T-helper 17 cell (primary cell): Measurements from ENCODE around the gene TAOK1. TPM values are rescaled to one million over a fixed set of nuclear protein-coding genes. Genes with fewer than 3 reads are reported as not detected.
A peak's percentile ranks its signal among the peaks of the same experiment; 100 is the strongest.

Source experiments
- ATAC-seq: fragments of 150-1000 bp; cut with Tn5 transposase; 2 replicates; pipeline ENCODE4 v1.10.0; 2021; ENCODE audit warnings: mild to moderate bottlenecking, moderate library complexity
- DNase-seq, 3 donors: peaks; one replicate each; pipeline versions ENCODE4 v3.0.0 to v3.0.0-alpha.2; 2020 to 2021
- H3K9me3 ChIP-seq: one replicate; pipeline ENCODE4 v1.7.0; 2013; ENCODE audit warnings: low read length, mild to moderate bottlenecking; ENCODE audit not compliant: control insufficient read depth, poor library complexity, severe bottlenecking
- H3K27ac Mint-ChIP-seq: one replicate; pipeline ENCODE4 v1.8.0; 2022; ENCODE audit warnings: mild to moderate bottlenecking, moderate library complexity, mixed read lengths
- H3K27me3 Mint-ChIP-seq: one replicate; pipeline ENCODE4 v1.8.0; 2022; ENCODE audit warnings: mixed read lengths
- H3K36me3 Mint-ChIP-seq: one replicate; pipeline ENCODE4 v1.8.0; 2022; ENCODE audit warnings: low read depth, mixed read lengths
- H3K4me1 Mint-ChIP-seq: one replicate; pipeline ENCODE4 v1.8.0; 2022; ENCODE audit warnings: mild to moderate bottlenecking, mixed read lengths
- H3K4me3 Mint-ChIP-seq: one replicate; pipeline ENCODE4 v1.8.0; 2022; ENCODE audit warnings: mild to moderate bottlenecking, moderate library complexity, mixed read lengths
- total RNA-seq, 4 donors: library from RNA in 2 of 4; stranded (reverse) in 2 of 4; gene quantifications; one replicate each; pipeline ENCODE4 v1.2.3 and lab custom pipeline; 2022 to 2026

The TAOK1 gene
- total RNA-seq, 2 donors from 2014 or later = 54.3 to 58.2 TPM

- no peaks in the 10 kb centered on the region for H3K27me3 Mint-ChIP-seq
- H3K36me3 Mint-ChIP-seq = peaks cover 4% of the 10 kb centered on the region
- H3K4me3 Mint-ChIP-seq = no peak overlapping the region
- H3K9me3 ChIP-seq = no peaks in the 10 kb centered on the region
- DNase-seq (no peak), ATAC-seq (no peak)
- peaks cover 26% of the 10 kb centered on the region for H3K4me1 Mint-ChIP-seq
- H3K27ac Mint-ChIP-seq = no peak overlapping the region
Measured at GRCh38 chr17:29388937-29389336, 1.2 kb upstream of the TAOK1 start.

- Mint-ChIP-seq H3K36me3 (peaks cover 4% of the 10 kb centered on the region), H3K4me1 (peaks cover 26% of the 10 kb centered on the region), H3K4me3 (peak overlapping the region; percentile 98), H3K27ac (peak overlapping the region; percentile 90), H3K27me3 (no peaks in the 10 kb centered on the region)
- DNase-seq (peak in 1 of 3 donors; percentile 7), ATAC-seq (peak; percentile 22)
- H3K9me3 ChIP-seq = no peaks in the 10 kb centered on the region
Measured at GRCh38 chr17:29390851-29391631, 878 bp downstream of the TAOK1 start.

- Mint-ChIP-seq H3K27ac (peak overlapping the region; percentile 90), H3K4me3 (no peak overlapping the region), H3K4me1 (peaks cover 28% of the 10 kb centered on the region), H3K27me3 (no peaks in the 10 kb centered on the region), H3K36me3 (peaks cover 4% of the 10 kb centered on the region)
- no peak for DNase-seq
- no peak for ATAC-seq
- no peaks in the 10 kb centered on the region for H3K9me3 ChIP-seq
Measured at GRCh38 chr17:29393436-29393835, 3.3 kb downstream of the TAOK1 start.

- Mint-ChIP-seq H3K36me3 (peaks cover 4% of the 10 kb centered on the region), H3K27ac (no peak overlapping the region), H3K27me3 (no peaks in the 10 kb centered on the region), H3K4me3 (peak overlapping the region; percentile 41), H3K4me1 (peaks cover 26% of the 10 kb centered on the region)
- no peak for ATAC-seq
- no peak for DNase-seq
- no peaks in the 10 kb centered on the region for H3K9me3 ChIP-seq
Measured at GRCh38 chr17:29394761-29395160, 4.6 kb downstream of the TAOK1 start.

GRCh38 chr17:29396066-29396465 lies 5.9 kb downstream of the TAOK1 start:
- Mint-ChIP-seq H3K4me1 (peaks cover 26% of the 10 kb centered on the region), H3K36me3 (no peaks in the 10 kb centered on the region), H3K27ac (no peak overlapping the region), H3K27me3 (no peaks in the 10 kb centered on the region), H3K4me3 (no peak overlapping the region)
- no peak for DNase-seq
- no peaks in the 10 kb centered on the region for H3K9me3 ChIP-seq
- no peak for ATAC-seq

GRCh38 chr17:29399634-29400033 lies 9.5 kb downstream of the TAOK1 start:
- peaks cover 3% of the 10 kb centered on the region for H3K36me3 Mint-ChIP-seq

GRCh38 chr17:29400818-29401217 lies 10.7 kb downstream of the TAOK1 start:
- Mint-ChIP-seq H3K4me1 (peaks cover 18% of the 10 kb centered on the region), H3K36me3 (peaks cover 3% of the 10 kb centered on the region), H3K4me3 (no peak overlapping the region), H3K27me3 (no peaks in the 10 kb centered on the region), H3K27ac (no peak overlapping the region)
- DNase-seq (no peak), ATAC-seq (no peak)
- H3K9me3 ChIP-seq = no peaks in the 10 kb centered on the region

More at GRCh38 chr17:29399634-29400033, 9.5 kb downstream of the TAOK1 start:
- Mint-ChIP-seq H3K27me3 (no peaks in the 10 kb centered on the region), H3K4me3 (no peak overlapping the region), H3K4me1 (peaks cover 18% of the 10 kb centered on the region), H3K27ac (no peak overlapping the region)
- H3K9me3 ChIP-seq = no peaks in the 10 kb centered on the region
- no peak for ATAC-seq
- no peak for DNase-seq

- H3K27ac Mint-ChIP-seq = peak overlapping the region; percentile 62
- no peak overlapping the region for H3K4me3 Mint-ChIP-seq
- no peak for ATAC-seq
- no peaks in the 10 kb centered on the region for H3K9me3 ChIP-seq
- peaks cover 3% of the 10 kb centered on the region for H3K36me3 Mint-ChIP-seq
- H3K4me1 Mint-ChIP-seq = peaks cover 22% of the 10 kb centered on the region
- no peaks in the 10 kb centered on the region for H3K27me3 Mint-ChIP-seq
- DNase-seq = no peak
Measured at GRCh38 chr17:29401258-29401657, 11.1 kb downstream of the TAOK1 start.

GRCh38 chr17:29407856-29408255 lies 17.7 kb downstream of the TAOK1 start:
- Mint-ChIP-seq H3K27me3 (no peaks in the 10 kb centered on the region), H3K36me3 (peaks cover 2% of the 10 kb centered on the region), H3K4me3 (no peak overlapping the region)

GRCh38 chr17:29409963-29410362 lies 19.8 kb downstream of the TAOK1 start:
- ATAC-seq = no peak
- Mint-ChIP-seq H3K4me3 (no peak overlapping the region), H3K4me1 (peaks cover 39% of the 10 kb centered on the region), H3K27ac (peak overlapping the region; percentile 34), H3K36me3 (peaks cover 2% of the 10 kb centered on the region), H3K27me3 (no peaks in the 10 kb centered on the region)
- H3K9me3 ChIP-seq = no peaks in the 10 kb centered on the region
- no peak for DNase-seq

More at GRCh38 chr17:29407856-29408255, 17.7 kb downstream of the TAOK1 start:
- Mint-ChIP-seq H3K4me1 (peaks cover 43% of the 10 kb centered on the region), H3K27ac (peak overlapping the region; percentile 88)
- no peaks in the 10 kb centered on the region for H3K9me3 ChIP-seq
- no peak for DNase-seq
- ATAC-seq = no peak

GRCh38 chr17:29412780-29413565 lies 22.8 kb downstream of the TAOK1 start:
- Mint-ChIP-seq H3K4me1 (peaks cover 26% of the 10 kb centered on the region), H3K27me3 (no peaks in the 10 kb centered on the region), H3K4me3 (no peak overlapping the region), H3K36me3 (peaks cover 2% of the 10 kb centered on the region), H3K27ac (peak overlapping the region; percentile 79)
- no peaks in the 10 kb centered on the region for H3K9me3 ChIP-seq
- no peak for DNase-seq
- ATAC-seq = no peak

GRCh38 chr17:29420128-29420527 lies 30.0 kb downstream of the TAOK1 start:
- DNase-seq = no peak
- no peak overlapping the region for H3K27ac Mint-ChIP-seq
- peaks cover 9% of the 10 kb centered on the region for H3K4me1 Mint-ChIP-seq
- H3K36me3 Mint-ChIP-seq = no peaks in the 10 kb centered on the region
- no peak for ATAC-seq
- no peaks in the 10 kb centered on the region for H3K9me3 ChIP-seq
- no peaks in the 10 kb centered on the region for H3K27me3 Mint-ChIP-seq
- no peak overlapping the region for H3K4me3 Mint-ChIP-seq

GRCh38 chr17:29430275-29430674 lies 40.1 kb downstream of the TAOK1 start:
- Mint-ChIP-seq H3K36me3 (no peaks in the 10 kb centered on the region), H3K27ac (no peak overlapping the region), H3K4me3 (no peak overlapping the region), H3K4me1 (peaks cover 24% of the 10 kb centered on the region), H3K27me3 (no peaks in the 10 kb centered on the region)
- ATAC-seq (no peak), DNase-seq (no peak)
- no peaks in the 10 kb centered on the region for H3K9me3 ChIP-seq
